HCT116 (cell line): ENCODE data around the gene WNT7B. TPM values are rescaled to one million over a fixed set of nuclear protein-coding genes. Genes with fewer than 3 reads are reported as not detected.

ENCODE experiments used
- ATAC-seq: fragments of 200-7000 bp; cut with Tn5 transposase; 2 replicates; pipeline ENCODE4 v1.9.1; 2020; ENCODE audit warnings: mild to moderate bottlenecking, moderate library complexity
- BruUV-seq: library from RNA; stranded (reverse); fragments of 400-500 nt; replicated peaks from 2 replicates; lab custom pipeline; 2021; lab: Mats Ljungman, UMichigan
- CTCF ChIA-PET: fragments of 300-600 bp; sonication (Branson Sonifier 250); formaldehyde crosslinking; loops from one replicate; lab custom pipeline; 2021; ENCODE audit warnings: antibody characterized with exemption; lab: Charles Lee
- POLR2A ChIA-PET: fragments of 300-600, 350-600 bp; sonication (Branson Sonifier 250); formaldehyde crosslinking; loops from one replicate; lab custom pipeline; 2021; ENCODE audit warnings: antibody characterized with exemption; lab: Charles Lee
- RAD21 ChIA-PET, 2 experiments: fragments of 300-600 bp; sonication (Branson Sonifier 250); formaldehyde crosslinking; loops; one replicate each; lab custom pipeline; 2023; ENCODE audit warnings: low total read pairs in 2 of 2; ENCODE audit not compliant: uncharacterized antibody in 2 of 2, unreplicated experiment in 2 of 2, low non-redundant PET in 1 of 2; lab: Charles Lee
- DNase-seq: peaks from one replicate; pipeline ENCODE4 v3.0.0-alpha.2; 2010; ENCODE audit warnings: low read depth, low spot score
- H2AFZ ChIP-seq: fragments of 200-600 bp; shearing (Covaris generic), sonication (generic); 2 replicates; pipeline ENCODE4 v1.6.1; 2017; ENCODE audit warnings: low read depth, mixed run types, mixed read lengths, antibody characterized with exemption, low read length; ENCODE audit not compliant: poor library complexity, severe bottlenecking
- H3K27ac ChIP-seq: 2 replicates; pipeline ENCODE4 v1.5.1; 2012; ENCODE audit warnings: low read depth, low read length
- H3K27me3 ChIP-seq: fragments of 200-600 bp; sonication (generic); 2 replicates; pipeline ENCODE4 v1.6.1; 2016; ENCODE audit warnings: mixed run types, low read length, mixed read lengths; ENCODE audit not compliant: insufficient read depth
- H3K36me3 ChIP-seq, 2 experiments: fragments of 200-500 bp in 1 of 2; fragments of 200-600 bp in 1 of 2; sonication (Bioruptor generic) in 1 of 2; sonication (generic) in 1 of 2; 2 replicates each; pipeline versions ENCODE4 v1.5.1 to v1.6.1; 2014 to 2016; ENCODE audit warnings: low read length in 2 of 2, inconsistent platforms in 1 of 2, mixed read lengths in 1 of 2, mixed run types in 1 of 2; ENCODE audit not compliant: insufficient read depth in 2 of 2, control insufficient read depth in 1 of 2
- H3K4me1 ChIP-seq, 2 experiments: fragments of 200-600 bp in 1 of 2; sonication (generic) in 1 of 2; 2 replicates each; pipeline versions ENCODE4 v1.5.1 to v1.6.1; 2012 to 2017; ENCODE audit warnings: low read length in 2 of 2, inconsistent platforms in 1 of 2, mild to moderate bottlenecking in 1 of 2, mixed read lengths in 1 of 2, mixed run types in 1 of 2, moderate library complexity in 1 of 2; ENCODE audit not compliant: insufficient read depth in 2 of 2, control insufficient read depth in 1 of 2
- H3K4me2 ChIP-seq: fragments of 200-600 bp; sonication (generic); 2 replicates; pipeline ENCODE4 v1.6.1; 2017; ENCODE audit warnings: mixed run types, low read length, mixed read lengths
- H3K4me3 ChIP-seq, 2 experiments: fragments of 200-600 bp in 1 of 2; sonication (generic) in 1 of 2; replicated peaks in 1 of 2; 2 replicates each; pipeline ENCODE4 v1.5.1; 2011 to 2016; ENCODE audit warnings: low read length in 2 of 2, control low read depth in 1 of 2, low read depth in 1 of 2, mild to moderate bottlenecking in 1 of 2, mixed read lengths in 1 of 2, mixed run types in 1 of 2
- H3K79me2 ChIP-seq: fragments of 200-600 bp; sonication (generic); 2 replicates; pipeline ENCODE4 v1.6.1; 2017; ENCODE audit warnings: mild to moderate bottlenecking, mixed run types, low read length, moderate library complexity, mixed read lengths; ENCODE audit not compliant: insufficient read depth
- H3K9ac ChIP-seq: fragments of 200-600 bp; sonication (generic); 2 replicates; pipeline ENCODE4 v1.6.1; 2016; ENCODE audit warnings: low read length, mixed read lengths
- H3K9me2 ChIP-seq: fragments of 200-600 bp; sonication (generic), shearing (Covaris generic); 2 replicates; pipeline ENCODE4 v1.6.1; 2017; ENCODE audit warnings: mixed run types, mild to moderate bottlenecking, moderate library complexity; ENCODE audit not compliant: insufficient read depth
- H3K9me3 ChIP-seq, 2 experiments: fragments of 200-500 bp in 1 of 2; fragments of 200-600 bp in 1 of 2; sonication (Bioruptor generic) in 1 of 2; sonication (generic) in 1 of 2; 2 replicates each; pipeline ENCODE4 v1.6.1; 2014 to 2017; ENCODE audit warnings: low read length in 2 of 2, mixed read lengths in 2 of 2, inconsistent platforms in 1 of 2, low read depth in 1 of 2, mild to moderate bottlenecking in 1 of 2, mixed run types in 1 of 2, moderate library complexity in 1 of 2; ENCODE audit not compliant: control insufficient read depth in 1 of 2, insufficient read depth in 1 of 2
- H4K20me1 ChIP-seq: fragments of 200-600 bp; sonication (generic), shearing (Covaris generic); 2 replicates; pipeline ENCODE4 v1.6.1; 2017; ENCODE audit warnings: mixed run types, mild to moderate bottlenecking, moderate library complexity; ENCODE audit not compliant: insufficient read depth
- ATF3 ChIP-seq: IDR thresholded peaks from 2 replicates; pipeline ENCODE4 v1.6.1; 2012
- CBX3 ChIP-seq: IDR thresholded peaks from 2 replicates; pipeline ENCODE4 v1.6.1; 2012; ENCODE audit warnings: low read depth
- CEBPB ChIP-seq: IDR thresholded peaks from 2 replicates; pipeline ENCODE4 v1.6.1; 2012; ENCODE audit warnings: low read depth
- EGR1 ChIP-seq: IDR thresholded peaks from 2 replicates; pipeline ENCODE4 v1.6.1; 2012; ENCODE audit warnings: low read depth
- ELF1 ChIP-seq: IDR thresholded peaks from 2 replicates; pipeline ENCODE4 v1.6.1; 2012; ENCODE audit warnings: low read depth, borderline replicate concordance
- EZH2phosphoT487 ChIP-seq: fragments of 200-600 bp; IDR thresholded peaks from 2 replicates; pipeline ENCODE4 v1.6.1; 2018; ENCODE audit warnings: antibody characterized with exemption, borderline replicate concordance
- FOSL1 ChIP-seq: IDR thresholded peaks from 2 replicates; pipeline ENCODE4 v1.6.1; 2012; ENCODE audit warnings: low read depth
- JUND ChIP-seq: IDR thresholded peaks from 2 replicates; pipeline ENCODE4 v1.6.1; 2012
- MAX ChIP-seq: IDR thresholded peaks from 2 replicates; pipeline ENCODE4 v1.6.1; 2012
- POLR2A ChIP-seq: IDR thresholded peaks from 2 replicates; pipeline ENCODE4 v1.7.0; 2011; ENCODE audit warnings: borderline replicate concordance; ENCODE audit not compliant: insufficient read depth, insufficient read length; ENCODE audit errors: extremely low read depth
- POLR2AphosphoS5 ChIP-seq: IDR thresholded peaks from 2 replicates; pipeline ENCODE4 v1.6.1; 2011; ENCODE audit warnings: mild to moderate bottlenecking, low read depth, low read length, moderate library complexity
- RAD21 ChIP-seq: IDR thresholded peaks from 2 replicates; pipeline ENCODE4 v1.6.1; 2012; ENCODE audit warnings: low read depth, mild to moderate bottlenecking
- SIN3A ChIP-seq: IDR thresholded peaks from 2 replicates; pipeline ENCODE4 v1.6.1; 2012; ENCODE audit warnings: low read depth
- SP1 ChIP-seq: IDR thresholded peaks from 2 replicates; pipeline ENCODE4 v1.6.1; 2012; ENCODE audit warnings: low read depth
- SRF ChIP-seq: IDR thresholded peaks from 2 replicates; pipeline ENCODE4 v1.6.1; 2012; ENCODE audit warnings: low read depth
- TCF7L2 ChIP-seq: IDR thresholded peaks from 2 replicates; pipeline ENCODE4 v1.7.0; 2011; ENCODE audit warnings: borderline replicate concordance, inconsistent platforms; ENCODE audit not compliant: insufficient read depth, insufficient read length; ENCODE audit errors: extremely low read depth
- ZFX ChIP-seq: fragments of 450-650 bp; IDR thresholded peaks from 2 replicates; pipeline ENCODE4 v1.6.1; 2017
- ZNF274 ChIP-seq: fragments of 200-500 bp; sonication (Bioruptor generic); IDR thresholded peaks from 2 replicates; pipeline ENCODE4 v1.6.1; 2014; ENCODE audit warnings: mild to moderate bottlenecking, low read depth, low read length, inconsistent platforms
- intact Hi-C: fragments of 100-400 bp; cut with micrococcal nuclease; formaldehyde crosslinking; loops from 2 replicates; pipeline ENCODE4 v1.10.0; 2022
- total RNA-seq: library from RNA; stranded (reverse); gene quantifications from one replicate; pipeline ENCODE4 v1.2.1, GENCODE V29; 2021; ENCODE audit not compliant: unreplicated experiment
- TF ChIP-seq, protein P1 (sequence below), 3 experiments: fragments of 200-600 bp in 1 of 3; sonication (generic) in 1 of 3; IDR thresholded peaks in 2 of 3; conservative IDR thresholded peaks in 1 of 3; 2 replicates each; pipeline ENCODE4 v1.5.1; 2012 to 2017; ENCODE audit warnings: low read depth in 2 of 3, low read length in 2 of 3, antibody characterized with exemption in 1 of 3, borderline replicate concordance in 1 of 3, control low read depth in 1 of 3, mild to moderate bottlenecking in 1 of 3, mixed read lengths in 1 of 3, mixed run types in 1 of 3, moderate library complexity in 1 of 3; ENCODE audit not compliant: insufficient read depth in 1 of 3
- TF ChIP-seq, protein P2 (sequence below): IDR thresholded peaks from 2 replicates; pipeline ENCODE4 v1.6.1; 2011; ENCODE audit warnings: mild to moderate bottlenecking, low read length, moderate library complexity; ENCODE audit not compliant: insufficient replicate concordance; ENCODE audit errors: extremely low read depth

Gene WNT7B
- total RNA-seq, 1 experiment from 2014 or later, result 10.5 TPM

DNA sequence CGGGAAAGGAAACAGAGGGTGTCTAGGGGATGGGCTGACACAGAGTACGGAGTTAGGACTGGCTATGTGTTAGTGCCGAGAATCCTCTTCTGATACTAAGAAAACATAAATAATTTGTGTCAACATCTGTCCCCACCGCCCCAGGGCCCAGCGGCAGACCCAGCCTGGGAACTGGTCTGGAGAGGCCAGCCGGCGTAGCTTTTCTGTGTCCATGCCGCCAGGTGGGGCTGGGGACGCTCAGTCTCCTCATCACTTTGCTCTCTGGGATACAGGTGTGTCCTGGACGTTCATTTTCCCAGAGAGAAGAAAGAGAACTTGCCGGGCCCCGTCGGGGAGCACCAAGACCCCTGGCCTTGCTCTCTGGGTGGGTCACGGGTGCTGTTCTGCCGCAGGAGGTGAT is 54.7 kb downstream of the WNT7B start:
- Histone ChIP-seq H3K9me2 (no peaks in the 10 kb centered on the region), H4K20me1 (no peaks in the 10 kb centered on the region), H2AFZ (no peak overlapping the region), H3K27ac (no peak overlapping the region), H3K4me1 (peaks cover 25 to 43% of the 10 kb centered on the region in 2 experiments), H3K9me3 (no peaks in the 10 kb centered on the region), H3K4me2 (no peak overlapping the region), H3K79me2 (no peaks in the 10 kb centered on the region), H3K9ac (no peak overlapping the region), H3K27me3 (peaks cover 5% of the 10 kb centered on the region; the same call in 1 of the 2 replicates), H3K36me3 (no peaks in the 10 kb centered on the region), H3K4me3 (no peak overlapping the region)
- no peak for TF ChIP-seq SRF
- TF ChIP-seq TCF7L2, result no peak
- TF ChIP-seq, protein P1, sequence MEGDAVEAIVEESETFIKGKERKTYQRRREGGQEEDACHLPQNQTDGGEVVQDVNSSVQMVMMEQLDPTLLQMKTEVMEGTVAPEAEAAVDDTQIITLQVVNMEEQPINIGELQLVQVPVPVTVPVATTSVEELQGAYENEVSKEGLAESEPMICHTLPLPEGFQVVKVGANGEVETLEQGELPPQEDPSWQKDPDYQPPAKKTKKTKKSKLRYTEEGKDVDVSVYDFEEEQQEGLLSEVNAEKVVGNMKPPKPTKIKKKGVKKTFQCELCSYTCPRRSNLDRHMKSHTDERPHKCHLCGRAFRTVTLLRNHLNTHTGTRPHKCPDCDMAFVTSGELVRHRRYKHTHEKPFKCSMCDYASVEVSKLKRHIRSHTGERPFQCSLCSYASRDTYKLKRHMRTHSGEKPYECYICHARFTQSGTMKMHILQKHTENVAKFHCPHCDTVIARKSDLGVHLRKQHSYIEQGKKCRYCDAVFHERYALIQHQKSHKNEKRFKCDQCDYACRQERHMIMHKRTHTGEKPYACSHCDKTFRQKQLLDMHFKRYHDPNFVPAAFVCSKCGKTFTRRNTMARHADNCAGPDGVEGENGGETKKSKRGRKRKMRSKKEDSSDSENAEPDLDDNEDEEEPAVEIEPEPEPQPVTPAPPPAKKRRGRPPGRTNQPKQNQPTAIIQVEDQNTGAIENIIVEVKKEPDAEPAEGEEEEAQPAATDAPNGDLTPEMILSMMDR (IDR thresholded peaks at IDR 0.05 in 2 of 3, conservative IDR thresholded peaks at IDR 0.05 in 1 of 3; ENCODE audit: borderline replicate concordance in 1 of 3, insufficient read depth in 1 of 3, low read depth in 2 of 3, low read length in 2 of 3), result no peak
- no peak for TF ChIP-seq EGR1
- no peak for TF ChIP-seq RAD21
- TF ChIP-seq ZFX, result no peak
- TF ChIP-seq EZH2phosphoT487, result no peak
- TF ChIP-seq SIN3A, result no peak
- no peak for TF ChIP-seq ATF3
- TF ChIP-seq CBX3, result no peak
- no peak for TF ChIP-seq ELF1
- no peak for TF ChIP-seq ZNF274
- TF ChIP-seq FOSL1, result no peak
- TF ChIP-seq, protein P2, sequence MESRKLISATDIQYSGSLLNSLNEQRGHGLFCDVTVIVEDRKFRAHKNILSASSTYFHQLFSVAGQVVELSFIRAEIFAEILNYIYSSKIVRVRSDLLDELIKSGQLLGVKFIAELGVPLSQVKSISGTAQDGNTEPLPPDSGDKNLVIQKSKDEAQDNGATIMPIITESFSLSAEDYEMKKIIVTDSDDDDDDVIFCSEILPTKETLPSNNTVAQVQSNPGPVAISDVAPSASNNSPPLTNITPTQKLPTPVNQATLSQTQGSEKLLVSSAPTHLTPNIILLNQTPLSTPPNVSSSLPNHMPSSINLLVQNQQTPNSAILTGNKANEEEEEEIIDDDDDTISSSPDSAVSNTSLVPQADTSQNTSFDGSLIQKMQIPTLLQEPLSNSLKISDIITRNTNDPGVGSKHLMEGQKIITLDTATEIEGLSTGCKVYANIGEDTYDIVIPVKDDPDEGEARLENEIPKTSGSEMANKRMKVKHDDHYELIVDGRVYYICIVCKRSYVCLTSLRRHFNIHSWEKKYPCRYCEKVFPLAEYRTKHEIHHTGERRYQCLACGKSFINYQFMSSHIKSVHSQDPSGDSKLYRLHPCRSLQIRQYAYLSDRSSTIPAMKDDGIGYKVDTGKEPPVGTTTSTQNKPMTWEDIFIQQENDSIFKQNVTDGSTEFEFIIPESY, result no peak
- no peak for TF ChIP-seq POLR2A
- TF ChIP-seq POLR2AphosphoS5, result no peak
- TF ChIP-seq SP1, result no peak
- TF ChIP-seq MAX, result no peak
- no peak for TF ChIP-seq CEBPB
- no peak for TF ChIP-seq JUND
- ATAC-seq (no peak), DNase-seq (no peak)
- ChIA-PET CTCF (no interaction called here), POLR2A (no interaction called here), RAD21 (no interaction called here)
- BruUV-seq, result no TSS peak
- intact Hi-C loops, result no loop called here
